Eye (tissue), 1 donor: ENCODE data around the gene ARGLU1.

Source experiments
- DNase-seq: peaks from one replicate; pipeline ENCODE4 v3.0.0-alpha.2; 2015

The ARGLU1 gene

GRCh38 chr13:106498158-106498557, 69.8 kb downstream of the ARGLU1 start:
- DNase-seq = no peak

GRCh38 chr13:106497079-106497478, 70.9 kb downstream of the ARGLU1 start:
- no peak for DNase-seq

GRCh38 chr13:106496072-106496997, 71.6 kb downstream of the ARGLU1 start:
- no peak for DNase-seq

GRCh38 chr13:106494936-106495335, 73.0 kb downstream of the ARGLU1 start:
- no peak for DNase-seq

GRCh38 chr13:106494506-106494905, 73.4 kb downstream of the ARGLU1 start:
- DNase-seq = no peak

- DNase-seq = no peak
Measured at GRCh38 chr13:106493533-106494220, 74.3 kb downstream of the ARGLU1 start.

GRCh38 chr13:106492588-106493475, 75.1 kb downstream of the ARGLU1 start:
- no peak for DNase-seq

- peak; percentile 55 for DNase-seq
Measured at GRCh38 chr13:106491928-106492587, 75.9 kb downstream of the ARGLU1 start.
